Measurements from ENCODE around the gene KRT8.

KRT8 gene

GRCh38 chr12:52872644-52873389 lies 32.1 kb downstream of the KRT8 start:
- TF ChIP-seq CTCF (conservative IDR thresholded peaks at IDR 0.05; ENCODE audit: low read depth, low read length), result no peak
- H3K4me3 ChIP-seq (ENCODE audit: low read length), result no peak overlapping the region
- DNase-seq (ENCODE audit: low read depth), result no peak

- H3K4me3 ChIP-seq (ENCODE audit: low read length), result no peak overlapping the region
- no peak for TF ChIP-seq CTCF (conservative IDR thresholded peaks at IDR 0.05; ENCODE audit: low read depth, low read length)
- peak; percentile 86 for DNase-seq (ENCODE audit: low read depth)
Observed at GRCh38 chr12:52871291-52872039, 33.4 kb downstream of the KRT8 start.

- TF ChIP-seq CTCF (conservative IDR thresholded peaks at IDR 0.05; ENCODE audit: low read depth, low read length), result peak; percentile 82
- no peak for DNase-seq (ENCODE audit: low read depth)
- no peak overlapping the region for H3K4me3 ChIP-seq (ENCODE audit: low read length)
Observed at GRCh38 chr12:52870361-52871290, 34.2 kb downstream of the KRT8 start.

GRCh38 chr12:52867642-52868041 lies 37.2 kb downstream of the KRT8 start:
- no peak overlapping the region for H3K4me3 ChIP-seq (ENCODE audit: low read length)
- TF ChIP-seq CTCF (conservative IDR thresholded peaks at IDR 0.05; ENCODE audit: low read depth, low read length), result no peak
- no peak for DNase-seq (ENCODE audit: low read depth)

GRCh38 chr12:52867152-52867551 lies 37.7 kb downstream of the KRT8 start:
- no peak overlapping the region for H3K4me3 ChIP-seq (ENCODE audit: low read length)
- no peak for DNase-seq (ENCODE audit: low read depth)
- TF ChIP-seq CTCF (conservative IDR thresholded peaks at IDR 0.05; ENCODE audit: low read depth, low read length), result no peak

- H3K4me3 ChIP-seq (ENCODE audit: low read length), result no peak overlapping the region
- no peak for DNase-seq (ENCODE audit: low read depth)
- TF ChIP-seq CTCF (conservative IDR thresholded peaks at IDR 0.05; ENCODE audit: low read depth, low read length), result peak; percentile 94
Observed at GRCh38 chr12:52865090-52865944, 39.6 kb downstream of the KRT8 start.
